Activated B cell treated with CpG ODN at 0.5 μM for 24 hours (primary cell): ENCODE data around the gene TMEM147. TPM values are rescaled to one million over a fixed set of nuclear protein-coding genes. Genes with fewer than 3 reads are reported as not detected.

Experiments
- ATAC-seq: fragments of 200-7000 bp; cut with Tn5 transposase; one replicate; pipeline ENCODE4 v1.10.0; 2021; ENCODE audit warnings: low read depth, mild to moderate bottlenecking, moderate library complexity
- CTCF ChIA-PET: fragments of 350-600 bp; sonication (Branson Sonifier 250); formaldehyde crosslinking; loops from one replicate; lab custom pipeline; 2021; ENCODE audit warnings: antibody characterized with exemption; lab: Charles Lee
- POLR2A ChIA-PET: fragments of 350-600 bp; sonication (Branson Sonifier 250); formaldehyde crosslinking; loops from one replicate; lab custom pipeline; 2021; ENCODE audit warnings: antibody characterized with exemption; lab: Charles Lee
- DNase-seq: peaks from one replicate; pipeline ENCODE4 v3.0.0; 2022
- H3K27ac Mint-ChIP-seq: one replicate; pipeline ENCODE4 v1.8.0; 2020; ENCODE audit warnings: mixed read lengths
- H3K27me3 Mint-ChIP-seq: one replicate; pipeline ENCODE4 v1.8.0; 2021; ENCODE audit warnings: mixed read lengths
- H3K36me3 Mint-ChIP-seq: one replicate; pipeline ENCODE4 v1.8.0; 2021; ENCODE audit warnings: low read depth, mixed read lengths
- H3K4me1 Mint-ChIP-seq: one replicate; pipeline ENCODE4 v1.8.0; 2021; ENCODE audit warnings: mixed read lengths
- H3K4me3 Mint-ChIP-seq: one replicate; pipeline ENCODE4 v1.8.0; 2020; ENCODE audit warnings: mild to moderate bottlenecking, mixed read lengths
- H3K9me3 Mint-ChIP-seq: one replicate; pipeline ENCODE4 v1.8.0; 2020; ENCODE audit warnings: mixed read lengths
- intact Hi-C: fragments of 100-400 bp; cut with micrococcal nuclease; formaldehyde crosslinking; loops from one replicate; pipeline ENCODE4 v1.15.1; 2024
- total RNA-seq: library from RNA; stranded (reverse); gene quantifications from 2 replicates; pipeline ENCODE4 v1.2.3, GENCODE V29; 2022
- TF ChIP-seq, protein P1 (sequence below): fragments of 200-600 bp; IDR thresholded peaks from one replicate; pipeline ENCODE4 v1.8.0; 2022; ENCODE audit warnings: antibody characterized with exemption, mild to moderate bottlenecking

TMEM147 gene
- total RNA-seq, 1 donor from 2014 or later = 46.9 TPM

DNA sequence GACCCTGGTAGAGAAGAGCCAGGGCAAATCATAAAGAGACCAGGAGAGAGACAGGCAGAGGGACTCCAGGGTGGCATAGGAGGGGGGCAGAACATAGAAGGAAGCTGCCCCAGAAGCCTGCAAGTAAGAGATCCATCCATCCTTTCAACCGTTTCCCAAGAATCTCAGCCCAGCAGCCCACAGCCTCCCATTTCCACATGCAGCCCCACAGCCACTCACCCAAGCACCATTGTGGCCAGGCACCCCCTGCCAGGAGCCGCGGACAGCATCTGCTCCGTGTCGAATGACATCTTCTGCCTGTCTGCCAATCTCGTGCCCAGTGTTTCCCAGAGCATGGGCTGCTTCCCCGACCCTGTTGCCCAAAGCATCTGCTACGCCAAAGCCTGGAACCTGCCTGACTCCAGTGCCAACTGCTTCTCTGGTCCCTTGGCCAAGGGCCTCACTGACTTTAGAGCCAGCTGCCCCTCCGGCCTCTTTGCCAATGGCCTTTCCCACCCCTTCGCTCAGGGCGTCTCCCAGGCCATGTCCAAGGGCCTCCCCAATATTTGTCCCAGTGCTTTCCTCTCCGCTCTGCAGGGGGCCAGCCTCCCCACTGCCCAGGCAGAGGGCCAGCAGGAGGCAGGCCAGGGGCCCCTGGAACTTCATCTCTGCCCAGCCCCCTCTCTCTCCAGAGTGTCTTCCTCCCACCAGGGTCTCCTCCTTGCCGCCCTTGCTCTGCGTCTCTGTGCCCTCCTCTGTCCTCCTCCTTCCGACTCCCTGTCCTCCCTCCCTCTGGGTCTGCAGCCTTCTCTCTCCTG lies 32.4 kb upstream of the TMEM147 start:
- no peak overlapping the region for H3K27ac Mint-ChIP-seq
- H3K27me3 Mint-ChIP-seq = peaks cover 35% of the 10 kb centered on the region
- ATAC-seq (no peak), DNase-seq (no peak)
- H3K36me3 Mint-ChIP-seq = no peaks in the 10 kb centered on the region
- ChIA-PET POLR2A (no interaction called here), CTCF (interaction anchor here (1.6 kb wide), 1 partner anchor 79 kb away, joined by 3 read pairs; no protein-coding TSS in a partner anchor)
- intact Hi-C loops = no loop called here
- H3K4me3 Mint-ChIP-seq = no peak overlapping the region
- no peaks in the 10 kb centered on the region for H3K9me3 Mint-ChIP-seq
- H3K4me1 Mint-ChIP-seq = peaks cover 17% of the 10 kb centered on the region
- TF ChIP-seq, protein P1, sequence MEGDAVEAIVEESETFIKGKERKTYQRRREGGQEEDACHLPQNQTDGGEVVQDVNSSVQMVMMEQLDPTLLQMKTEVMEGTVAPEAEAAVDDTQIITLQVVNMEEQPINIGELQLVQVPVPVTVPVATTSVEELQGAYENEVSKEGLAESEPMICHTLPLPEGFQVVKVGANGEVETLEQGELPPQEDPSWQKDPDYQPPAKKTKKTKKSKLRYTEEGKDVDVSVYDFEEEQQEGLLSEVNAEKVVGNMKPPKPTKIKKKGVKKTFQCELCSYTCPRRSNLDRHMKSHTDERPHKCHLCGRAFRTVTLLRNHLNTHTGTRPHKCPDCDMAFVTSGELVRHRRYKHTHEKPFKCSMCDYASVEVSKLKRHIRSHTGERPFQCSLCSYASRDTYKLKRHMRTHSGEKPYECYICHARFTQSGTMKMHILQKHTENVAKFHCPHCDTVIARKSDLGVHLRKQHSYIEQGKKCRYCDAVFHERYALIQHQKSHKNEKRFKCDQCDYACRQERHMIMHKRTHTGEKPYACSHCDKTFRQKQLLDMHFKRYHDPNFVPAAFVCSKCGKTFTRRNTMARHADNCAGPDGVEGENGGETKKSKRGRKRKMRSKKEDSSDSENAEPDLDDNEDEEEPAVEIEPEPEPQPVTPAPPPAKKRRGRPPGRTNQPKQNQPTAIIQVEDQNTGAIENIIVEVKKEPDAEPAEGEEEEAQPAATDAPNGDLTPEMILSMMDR = no peak

- Mint-ChIP-seq H3K27me3 (peaks cover 41% of the 10 kb centered on the region), H3K4me1 (peaks cover 17% of the 10 kb centered on the region), H3K4me3 (no peak within 1 kb of the TSS), H3K36me3 (no peaks in the 10 kb centered on the region), H3K27ac (no peak within 1 kb of the TSS), H3K9me3 (no peaks in the 10 kb centered on the region)
- intact Hi-C loops = no loop called here
- no peak for DNase-seq
- ChIA-PET CTCF (interaction anchor here (1.6 kb wide), 1 partner anchor 78 kb away, joined by 3 read pairs; no protein-coding TSS in a partner anchor), POLR2A (no interaction called here)
- ATAC-seq = no peak
- TF ChIP-seq, protein P1 = no peak
Measured at GRCh38 chr19:35513628-35514281, 31.7 kb upstream of the TMEM147 start, which contains the start of gene DMKN. TSS of gene DMKN (minus strand) at chr19:35513649. CDS start at chr19:35513475, 174 bp downstream.

- Mint-ChIP-seq H3K9me3 (no peaks in the 10 kb centered on the region), H3K36me3 (no peaks in the 10 kb centered on the region), H3K27me3 (peaks cover 42% of the 10 kb centered on the region), H3K27ac (no peak overlapping the region), H3K4me1 (peaks cover 15% of the 10 kb centered on the region), H3K4me3 (no peak overlapping the region)
- DNase-seq (no peak), ATAC-seq (no peak)
- TF ChIP-seq, protein P1 = no peak
- intact Hi-C loops = no loop called here
- POLR2A ChIA-PET = interaction anchor here (1.8 kb wide), 1 partner anchor 26 kb away, joined by 4 read pairs; no protein-coding TSS in a partner anchor
- CTCF ChIA-PET = interaction anchor here (1.6 to 1.8 kb wide), 2 partner anchors 19 to 77 kb away, joined by 3 to 4 read pairs; no protein-coding TSS in a partner anchor
Measured at GRCh38 chr19:35514282-35514809, 31.1 kb upstream of the TMEM147 start.

GRCh38 chr19:35516310-35516709 lies 29.1 kb upstream of the TMEM147 start:
- Mint-ChIP-seq H3K36me3 (no peaks in the 10 kb centered on the region), H3K4me1 (no peaks in the 10 kb centered on the region), H3K4me3 (no peak overlapping the region), H3K27me3 (peaks cover 34% of the 10 kb centered on the region), H3K9me3 (no peaks in the 10 kb centered on the region), H3K27ac (no peak overlapping the region)
- ChIA-PET CTCF (no interaction called here), POLR2A (interaction anchor here (1.8 kb wide), 1 partner anchor 24 kb away, joined by 4 read pairs; no protein-coding TSS in a partner anchor)
- ATAC-seq = no peak
- no peak for DNase-seq
- intact Hi-C loops = no loop called here
- TF ChIP-seq, protein P1 = no peak

DNA sequence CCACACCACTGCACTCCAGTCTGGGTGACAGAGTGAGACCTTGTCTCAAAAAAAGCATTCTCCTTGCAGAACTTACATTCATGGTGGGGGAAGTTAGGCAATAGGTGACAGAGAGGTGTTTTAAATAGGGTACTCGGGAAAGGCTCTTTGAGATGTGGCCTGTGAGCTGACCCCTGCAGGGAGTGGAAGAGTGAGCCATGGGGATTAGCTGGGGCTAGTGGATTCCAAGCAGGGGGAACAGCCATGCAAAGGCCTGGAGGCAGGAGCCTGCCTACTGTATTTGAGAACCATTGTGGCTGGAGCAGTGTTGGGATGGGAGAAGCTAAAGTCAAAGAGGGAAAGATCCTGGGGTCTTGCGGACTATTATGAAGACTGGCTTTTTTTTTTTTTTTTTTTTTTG lies 28.1 kb upstream of the TMEM147 start:
- intact Hi-C loops = no loop called here
- H3K27ac Mint-ChIP-seq = no peak overlapping the region
- no peaks in the 10 kb centered on the region for H3K4me1 Mint-ChIP-seq
- no peaks in the 10 kb centered on the region for H3K9me3 Mint-ChIP-seq
- ChIA-PET CTCF (no interaction called here), POLR2A (no interaction called here)
- no peaks in the 10 kb centered on the region for H3K36me3 Mint-ChIP-seq
- H3K4me3 Mint-ChIP-seq = no peak overlapping the region
- DNase-seq (no peak), ATAC-seq (no peak)
- TF ChIP-seq, protein P1 = no peak
- H3K27me3 Mint-ChIP-seq = peaks cover 28% of the 10 kb centered on the region
